Stimulated activated CD4-positive, alpha-beta T cell treated with anti-CD3 and anti-CD28 coated beads, TNF-alpha, amount 100 ng/mL, for 4 hours (primary cell): ENCODE measurements around the gene MYH13.
"Not testable (repeated sequence)": the region's sequence is repeated elsewhere in the genome, so short reads cannot be mapped to it uniquely, and the experiment has no call there.

Experiments
- DNase-seq, 3 experiments: peaks; one replicate each; pipeline ENCODE4 v3.0.0-alpha.2; 2020; ENCODE audit warnings: low read depth in 3 of 3

Gene MYH13

GRCh38 chr17:10304758-10305300 is 68.0 kb downstream of the MYH13 start:
- DNase-seq, result no peak

- DNase-seq, result no peak
These were observed 75.1 kb downstream of the MYH13 start for GRCh38 chr17:10297691-10298090.

DNA sequence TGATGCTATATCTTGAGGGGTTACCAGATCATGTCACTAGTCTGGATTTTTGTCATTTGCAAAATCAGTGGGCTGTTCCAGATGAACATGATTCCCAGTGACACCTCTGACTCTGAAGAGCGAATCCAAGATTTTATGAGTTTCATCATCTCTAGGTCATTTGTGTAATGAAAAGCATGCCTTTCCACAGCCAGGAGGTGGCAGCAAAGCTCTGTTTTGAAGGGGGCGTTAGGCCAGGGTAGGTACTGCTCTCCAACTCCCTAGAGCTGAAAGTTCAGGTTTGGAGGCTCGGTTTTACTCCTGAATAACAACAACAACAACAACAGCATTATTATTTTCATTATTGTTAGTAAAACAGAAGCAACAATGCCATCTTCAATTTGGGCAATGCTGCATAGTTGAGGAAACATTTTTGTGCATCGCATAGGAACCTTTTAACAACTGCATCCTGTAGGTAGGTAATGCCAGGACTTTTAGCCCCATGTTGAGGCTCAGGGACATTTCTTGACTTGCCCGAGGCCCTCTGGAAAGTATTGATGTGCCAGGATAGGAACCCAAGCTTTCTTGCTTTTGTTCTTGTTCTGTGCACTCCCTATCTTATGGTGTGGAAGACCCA is 77.0 kb downstream of the MYH13 start:
- no peak for DNase-seq

DNA sequence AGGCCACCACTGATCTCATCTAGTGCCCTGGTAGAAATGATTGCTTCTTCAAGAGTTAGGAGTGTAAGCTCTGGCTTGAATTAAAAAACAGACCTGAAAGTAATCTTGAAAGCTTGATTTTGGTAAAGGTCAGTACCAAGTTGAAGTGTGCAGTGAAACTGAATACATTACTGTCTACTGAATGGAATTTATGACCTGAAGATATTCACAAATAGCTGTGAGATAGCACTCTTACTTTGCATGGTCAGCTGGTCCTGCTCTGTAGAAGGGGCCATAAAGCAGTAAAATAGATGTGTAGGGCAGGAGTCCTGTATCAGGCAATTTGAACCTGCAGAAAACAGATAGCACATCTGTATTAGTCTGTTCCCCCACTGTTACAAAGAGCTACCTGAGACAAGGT is 78.6 kb downstream of the MYH13 start:
- DNase-seq, result no peak

DNA sequence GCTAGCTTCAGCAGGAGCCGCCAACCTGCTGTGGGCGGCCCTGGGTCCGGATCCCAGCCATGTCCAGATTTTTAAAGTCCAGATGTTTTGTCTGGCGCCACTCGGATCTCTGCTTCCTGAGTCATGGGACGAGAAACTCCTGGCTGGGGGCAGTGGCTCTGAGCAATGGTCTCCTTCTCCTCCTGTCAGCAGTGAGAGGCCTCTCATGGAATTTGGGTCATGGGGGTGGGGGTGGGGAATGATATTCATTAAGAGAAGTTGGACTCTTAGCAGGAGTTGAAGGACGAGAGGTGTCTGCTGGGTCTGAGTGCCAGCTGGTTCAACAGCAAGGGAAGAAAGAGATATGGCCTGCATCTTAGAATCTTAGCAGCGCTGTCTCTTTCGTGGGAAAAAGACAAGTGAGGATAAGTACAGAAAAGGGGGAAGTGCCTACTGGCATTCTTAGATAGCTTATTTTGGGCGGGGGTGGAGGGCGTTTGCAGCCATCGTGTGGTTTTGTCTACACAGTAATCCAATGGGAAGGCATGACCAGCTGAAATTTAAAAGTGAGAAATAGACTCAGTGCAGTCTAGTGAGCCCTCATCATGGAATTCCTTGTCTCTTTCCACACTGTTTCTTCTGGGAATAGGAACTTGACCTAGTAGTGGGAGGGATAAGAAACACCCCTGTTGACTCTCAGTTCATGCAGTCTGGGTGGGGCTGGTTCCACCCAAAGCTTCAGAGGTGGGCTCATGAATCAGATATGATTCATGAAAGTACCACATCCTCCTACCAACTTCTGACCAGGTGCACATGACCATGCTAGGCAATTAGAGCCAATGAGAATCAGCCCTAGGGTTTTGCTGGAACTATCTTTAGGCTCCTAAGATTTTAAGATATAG is 80.5 kb downstream of the MYH13 start:
- no peak for DNase-seq

DNA sequence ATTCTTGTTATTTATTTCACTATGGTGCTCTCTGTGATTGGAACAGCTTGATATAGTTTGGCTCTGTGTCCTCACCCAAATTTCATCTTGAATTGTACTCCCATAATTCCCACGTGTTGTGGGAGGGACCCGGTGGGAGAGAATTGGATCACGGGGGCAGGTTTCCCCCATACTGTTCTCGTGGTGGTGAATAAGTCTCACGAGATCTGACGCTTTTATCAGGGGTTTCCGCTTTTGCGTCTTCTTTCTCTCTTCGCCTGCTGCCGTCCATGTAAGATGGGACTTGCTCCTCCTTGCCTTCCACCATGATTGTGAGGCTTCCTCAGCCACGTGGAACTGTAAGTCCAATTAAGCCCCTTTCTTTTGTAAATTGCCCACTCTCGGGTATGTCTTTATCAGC is 81.2 kb downstream of the MYH13 start:
- DNase-seq, result not testable (repeated sequence)

- no peak for DNase-seq
These were observed 82.8 kb downstream of the MYH13 start for GRCh38 chr17:10290041-10290440.

- no peak for DNase-seq
These were observed 86.5 kb downstream of the MYH13 start for GRCh38 chr17:10286324-10286723.

DNA sequence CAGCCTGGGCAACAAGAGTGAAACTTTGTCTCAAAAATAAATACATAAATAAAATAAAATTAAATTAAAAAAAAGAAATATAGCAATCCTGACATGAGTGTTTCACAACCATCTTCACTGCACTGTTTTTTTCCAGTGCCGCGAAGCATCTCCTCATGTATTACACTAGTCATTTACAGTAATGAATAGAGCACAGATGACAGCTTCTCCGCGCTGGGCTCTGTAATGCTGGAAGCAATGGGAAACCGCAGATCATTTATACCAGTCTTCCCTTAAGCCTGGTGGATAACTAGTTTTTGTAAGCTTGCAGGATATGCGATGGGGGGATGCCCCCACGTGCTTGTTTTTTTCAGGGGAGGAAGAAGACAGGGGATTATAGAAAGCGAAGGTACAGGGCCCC is 86.9 kb downstream of the MYH13 start:
- DNase-seq, result no peak

DNA sequence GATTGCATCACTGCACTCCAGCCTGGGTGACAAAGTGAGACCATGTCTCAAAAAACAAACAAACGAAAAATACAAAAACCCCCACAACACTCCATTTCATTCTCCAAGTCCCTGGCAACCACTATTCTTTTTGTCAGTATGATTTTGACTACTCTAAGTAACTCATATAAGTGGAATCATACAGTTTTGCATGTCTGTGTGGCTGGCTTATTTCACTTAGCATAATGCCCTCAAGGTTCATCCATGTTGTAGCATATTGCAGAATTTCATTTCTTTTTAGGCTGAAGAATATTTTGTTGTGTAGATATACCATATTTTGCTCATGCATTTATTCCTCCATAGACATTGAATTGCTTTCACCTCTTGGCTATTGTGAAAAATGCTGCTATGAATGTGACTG is 92.7 kb downstream of the MYH13 start:
- DNase-seq, result no peak

GRCh38 chr17:10278218-10278617 is 94.6 kb downstream of the MYH13 start:
- no peak for DNase-seq

DNA sequence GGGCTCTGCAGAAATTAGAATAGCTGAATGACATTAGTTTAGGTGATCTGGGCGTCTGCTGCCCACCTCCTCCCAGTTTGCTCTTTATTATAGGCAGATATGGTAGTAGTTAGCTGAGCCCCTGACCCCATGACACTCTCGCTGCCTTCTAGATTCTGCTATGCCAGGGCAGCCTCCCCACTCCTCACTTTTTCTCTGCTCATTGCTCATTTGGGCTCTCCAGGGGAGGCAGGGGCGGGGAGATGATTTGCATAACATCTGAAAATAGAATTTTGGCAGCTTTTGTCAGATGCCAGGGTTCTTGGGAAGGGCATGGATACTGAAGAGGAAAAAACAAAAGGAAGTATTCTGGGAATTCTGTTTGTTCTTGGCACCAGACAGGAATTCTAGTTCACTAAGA is 96.4 kb downstream of the MYH13 start:
- no peak for DNase-seq

DNA sequence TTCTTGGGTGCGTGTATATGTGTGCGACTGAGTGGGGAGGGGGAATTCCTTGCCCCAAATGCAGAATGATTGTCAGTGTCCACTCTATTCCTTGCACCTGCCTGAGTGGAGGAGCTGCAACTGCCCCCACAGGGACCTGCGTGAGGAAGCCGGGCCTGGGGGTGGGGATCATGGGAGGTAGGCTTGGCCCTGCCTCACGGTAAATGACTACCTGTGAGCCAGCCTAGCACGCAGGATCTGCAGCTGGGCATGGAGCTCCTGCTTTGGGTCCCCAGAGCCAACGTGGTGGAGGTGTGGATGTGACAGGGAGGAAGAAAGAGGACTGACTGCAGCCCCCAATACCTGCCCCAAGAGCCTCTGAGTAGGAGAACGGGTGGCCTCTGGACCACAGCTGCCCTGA is 97.4 kb downstream of the MYH13 start:
- DNase-seq, result no peak

DNA sequence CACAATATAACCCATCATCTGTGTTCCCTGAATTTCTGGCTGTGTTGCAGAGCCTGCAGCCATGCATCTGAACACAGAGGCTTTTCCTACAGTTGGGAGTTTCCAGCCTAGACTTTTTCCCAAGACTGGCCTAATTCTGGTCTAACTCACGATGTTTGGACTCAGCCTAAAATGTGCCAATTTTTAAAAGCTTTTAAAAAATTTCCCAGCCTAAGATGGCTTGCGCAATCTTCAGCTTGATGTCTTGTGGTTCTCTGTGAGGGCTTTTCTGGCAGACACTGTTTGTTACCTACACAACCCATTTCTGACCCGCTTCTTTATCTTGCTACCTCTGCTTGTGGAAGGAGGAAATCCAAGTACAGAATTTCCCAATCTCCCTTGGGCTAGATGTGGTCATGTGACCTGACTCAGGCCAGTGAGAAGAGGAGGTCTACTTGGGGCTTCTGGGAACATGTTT is 101.7 kb downstream of the MYH13 start:
- DNase-seq, result no peak

- no peak for DNase-seq
These were observed 102.5 kb downstream of the MYH13 start for GRCh38 chr17:10270258-10270657.

- no peak for DNase-seq
These were observed 104.8 kb downstream of the MYH13 start for GRCh38 chr17:10268005-10268404.

GRCh38 chr17:10266296-10266876 is 106.4 kb downstream of the MYH13 start:
- DNase-seq, result no peak

DNA sequence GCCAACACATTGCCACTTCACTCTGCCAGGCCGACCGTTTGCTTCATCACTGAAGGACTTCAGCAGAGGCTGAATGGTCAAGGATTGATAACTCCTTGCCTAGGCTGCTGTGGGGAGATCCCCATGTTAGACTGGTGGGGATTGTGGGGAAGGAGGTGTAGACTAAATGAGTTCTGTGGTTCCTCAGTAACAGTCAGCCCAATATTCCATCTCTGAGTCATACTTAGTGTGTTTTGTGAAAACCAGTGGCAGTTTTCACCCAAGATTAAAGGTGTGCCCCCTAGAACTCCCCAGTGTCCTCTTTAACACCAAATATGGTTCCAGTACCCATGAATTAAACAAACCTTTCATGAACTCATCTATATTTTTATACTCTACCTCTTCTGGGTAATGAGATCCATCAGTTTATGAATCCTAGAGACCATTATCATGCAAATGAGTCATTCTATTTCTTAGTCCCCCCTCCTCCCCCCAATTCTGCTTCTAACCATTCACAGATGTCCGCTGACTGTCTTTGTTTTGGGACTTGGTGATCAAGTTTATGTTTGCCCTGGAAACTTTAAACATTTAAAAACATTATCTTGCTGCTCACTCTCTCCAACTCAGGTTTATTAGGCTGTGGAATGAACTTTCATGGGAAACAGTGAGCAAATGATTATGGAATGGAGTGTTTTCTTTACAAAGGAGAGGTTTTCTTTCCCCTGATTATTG is 107.6 kb downstream of the MYH13 start:
- DNase-seq, result no peak

- no peak for DNase-seq
These were observed 108.8 kb downstream of the MYH13 start for GRCh38 chr17:10264051-10264450.

- DNase-seq, result no peak
These were observed 110.4 kb downstream of the MYH13 start for GRCh38 chr17:10262451-10262850.

GRCh38 chr17:10261098-10261497 is 111.7 kb downstream of the MYH13 start:
- DNase-seq, result no peak
